ENCODE data around the gene SH2D5. TPM values are rescaled to one million over a fixed set of nuclear protein-coding genes. Genes with fewer than 3 reads are reported as not detected.

Gene SH2D5
- total RNA-seq, 1 donor from 2014 or later: 0.07 TPM

GRCh38 chr1:20715406-20715805, 17.1 kb downstream of the SH2D5 start:
- intact Hi-C loops (cut with micrococcal nuclease): no loop called here

- intact Hi-C loops (cut with micrococcal nuclease): no loop called here
These were observed 19.1 kb downstream of the SH2D5 start for GRCh38 chr1:20713440-20713839.

DNA sequence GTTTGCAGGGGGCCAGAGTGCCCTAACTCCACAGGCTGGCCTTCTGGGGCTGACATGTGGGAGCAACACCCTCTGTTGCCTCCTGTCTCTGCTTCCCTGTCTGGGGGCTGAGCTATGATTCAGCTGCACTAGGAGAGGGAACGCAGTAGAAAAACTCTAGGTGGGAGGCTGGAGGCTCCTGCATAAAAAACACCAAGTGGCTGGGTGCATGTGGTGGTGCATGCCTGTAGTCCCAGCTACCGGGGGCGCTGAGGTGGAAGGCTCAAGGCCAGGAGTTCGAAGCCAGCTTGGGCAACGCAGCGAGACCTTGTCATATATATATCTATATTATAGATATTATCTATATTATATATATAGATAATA, 20.3 kb downstream of the SH2D5 start:
- intact Hi-C loops (cut with micrococcal nuclease): no loop called here

GRCh38 chr1:20711285-20712214, 21.0 kb downstream of the SH2D5 start:
- intact Hi-C loops (cut with micrococcal nuclease): no loop called here

- intact Hi-C loops (cut with micrococcal nuclease): no loop called here
These were observed 21.8 kb downstream of the SH2D5 start for GRCh38 chr1:20710469-20711284.

DNA sequence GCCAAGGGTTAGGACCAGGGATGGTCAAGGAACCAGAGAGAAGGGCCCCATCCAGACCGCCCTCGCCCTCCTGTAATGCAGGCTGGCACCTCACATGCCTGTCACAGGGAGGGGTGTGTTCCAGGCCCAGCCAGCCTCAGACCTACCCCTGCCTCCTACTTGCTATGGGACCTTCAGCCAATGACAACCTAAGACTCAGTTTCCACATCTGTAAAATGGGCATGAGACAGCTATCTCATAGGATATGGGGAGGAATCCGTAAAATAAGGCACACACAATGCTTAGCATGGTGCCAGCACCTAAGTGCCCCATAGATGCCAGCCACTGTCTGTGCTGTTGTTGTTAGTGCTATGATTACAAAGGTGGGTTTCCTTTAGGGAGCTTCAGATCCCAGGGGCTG, 22.6 kb downstream of the SH2D5 start:
- intact Hi-C loops (cut with micrococcal nuclease): no loop called here

DNA sequence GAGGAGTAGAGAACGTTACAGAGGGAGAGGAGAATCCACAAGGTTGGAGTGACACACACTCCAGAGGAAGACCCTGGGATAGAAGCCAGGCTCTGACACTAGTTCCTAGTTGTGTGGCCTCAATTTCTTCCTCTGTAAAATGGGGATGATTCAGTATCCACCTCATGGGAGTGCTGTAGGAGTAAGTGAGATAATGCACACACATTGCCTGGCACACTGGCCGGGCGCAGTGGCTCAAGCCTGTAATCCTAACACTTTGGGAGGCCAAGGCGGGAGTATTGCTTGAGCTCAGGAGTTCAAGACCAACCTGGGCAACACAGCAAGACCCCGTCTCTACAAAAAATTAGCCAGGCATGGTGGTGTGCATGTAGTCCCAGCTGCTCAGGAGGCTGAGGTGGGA, 23.6 kb downstream of the SH2D5 start:
- intact Hi-C loops (cut with micrococcal nuclease): no loop called here

GRCh38 chr1:20708057-20708456, 24.4 kb downstream of the SH2D5 start:
- intact Hi-C loops (cut with micrococcal nuclease): no loop called here

DNA sequence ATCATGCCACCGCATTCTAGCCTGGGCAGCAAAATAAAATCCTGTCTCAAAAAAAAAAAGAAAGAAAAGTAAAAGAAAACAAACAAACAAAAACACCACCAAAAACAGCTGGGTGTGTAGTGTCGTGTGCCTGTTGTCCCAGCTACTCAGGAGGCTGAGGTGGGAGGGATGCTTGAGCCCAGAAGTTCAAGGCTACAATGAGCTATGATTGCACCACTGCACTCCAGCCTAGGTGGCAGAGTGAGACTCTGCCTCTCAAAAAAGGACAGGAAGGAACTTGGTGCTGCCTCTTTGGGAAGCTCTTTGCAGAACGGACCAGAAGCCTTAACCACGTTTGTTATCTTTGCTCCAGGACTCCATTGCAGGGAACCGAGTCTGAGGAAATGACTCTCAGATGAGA, 25.7 kb downstream of the SH2D5 start:
- intact Hi-C loops (cut with micrococcal nuclease): no loop called here

DNA sequence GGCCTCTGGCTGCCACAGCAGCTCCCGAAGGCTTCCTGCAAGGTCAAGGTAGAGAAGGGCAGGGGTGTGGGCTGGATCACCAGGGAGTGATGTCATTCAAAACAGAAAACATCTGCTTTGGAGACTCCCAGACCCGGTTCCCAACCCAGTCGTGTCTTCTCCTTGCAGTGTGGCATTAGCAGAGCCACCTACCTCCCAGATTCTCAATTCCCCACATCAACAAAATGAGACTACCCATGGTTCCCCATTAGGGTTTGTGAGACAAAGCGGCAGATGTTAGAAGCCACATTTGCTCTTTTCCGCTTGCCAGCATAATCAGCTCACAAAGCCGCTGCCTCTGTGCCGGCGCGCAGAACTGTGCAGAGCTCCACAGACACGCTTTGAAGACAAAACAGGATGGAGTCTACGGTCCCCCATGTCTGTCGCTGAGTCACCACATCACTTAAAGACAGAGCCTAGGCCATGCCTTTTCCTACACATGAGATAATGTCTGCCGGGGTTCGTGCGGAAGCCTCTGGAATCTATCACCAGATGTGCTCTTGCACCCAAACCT, 27.2 kb downstream of the SH2D5 start:
- intact Hi-C loops (cut with micrococcal nuclease): no loop called here

GRCh38 chr1:20704390-20705202, 27.9 kb downstream of the SH2D5 start:
- intact Hi-C loops (cut with micrococcal nuclease): no loop called here

GRCh38 chr1:20703124-20703756, 29.3 kb downstream of the SH2D5 start:
- intact Hi-C loops (cut with micrococcal nuclease): no loop called here

- intact Hi-C loops (cut with micrococcal nuclease): no loop called here
These were observed 30.1 kb downstream of the SH2D5 start for GRCh38 chr1:20702416-20702815.

GRCh38 chr1:20701847-20702246, 30.7 kb downstream of the SH2D5 start:
- intact Hi-C loops (cut with micrococcal nuclease): no loop called here

GRCh38 chr1:20701446-20701845, 31.1 kb downstream of the SH2D5 start:
- intact Hi-C loops (cut with micrococcal nuclease): no loop called here

DNA sequence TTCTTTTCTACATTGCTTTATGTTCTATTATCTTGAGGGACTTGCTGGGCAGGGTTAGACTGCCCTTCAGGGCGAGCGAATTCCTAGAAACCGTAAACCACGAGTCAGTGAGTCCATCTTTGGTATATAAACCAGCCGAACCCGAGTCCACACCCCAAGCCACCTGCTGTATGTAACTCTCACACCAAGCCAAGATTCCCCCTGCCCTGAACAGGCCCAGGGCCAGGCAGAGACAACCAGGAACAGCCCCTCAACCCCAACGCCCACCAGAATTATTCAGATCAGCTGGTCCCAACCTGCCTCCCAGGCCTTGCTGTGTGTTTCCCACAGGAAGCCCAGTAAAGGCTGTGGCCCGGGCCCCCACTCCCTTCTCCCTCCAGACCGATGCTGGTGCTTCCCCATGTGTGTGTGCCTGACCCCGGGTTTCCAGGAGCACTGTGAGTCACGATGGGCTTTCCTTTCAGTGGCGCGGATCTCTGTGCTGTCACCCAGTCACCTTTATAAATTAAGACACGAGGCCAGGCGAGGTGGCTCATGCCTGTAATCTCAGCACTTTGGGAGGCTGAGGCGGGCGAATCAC, 31.8 kb downstream of the SH2D5 start:
- intact Hi-C loops (cut with micrococcal nuclease): no loop called here

DNA sequence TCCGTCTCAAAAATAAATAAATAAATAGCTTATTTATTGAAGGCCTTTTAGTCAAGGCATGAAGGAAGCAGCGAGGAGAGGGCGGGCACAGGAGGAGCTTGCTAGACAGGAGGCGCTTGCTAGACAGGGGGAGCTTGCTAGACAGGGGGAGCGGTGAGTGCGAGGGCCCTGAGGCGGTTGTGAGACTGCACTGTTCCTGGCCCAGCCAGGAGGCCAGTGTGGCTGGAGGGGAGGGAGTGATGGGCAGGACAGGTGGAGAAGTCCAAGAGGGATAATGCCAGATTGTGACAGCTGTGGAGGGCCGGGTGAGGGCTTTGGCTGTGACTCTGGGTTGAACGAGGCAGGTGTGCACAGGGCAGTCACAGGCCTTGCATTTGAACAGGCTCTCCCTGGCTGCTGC, 32.9 kb downstream of the SH2D5 start:
- intact Hi-C loops (cut with micrococcal nuclease): no loop called here

- intact Hi-C loops (cut with micrococcal nuclease): no loop called here
These were observed 34.1 kb downstream of the SH2D5 start for GRCh38 chr1:20698195-20698910.

DNA sequence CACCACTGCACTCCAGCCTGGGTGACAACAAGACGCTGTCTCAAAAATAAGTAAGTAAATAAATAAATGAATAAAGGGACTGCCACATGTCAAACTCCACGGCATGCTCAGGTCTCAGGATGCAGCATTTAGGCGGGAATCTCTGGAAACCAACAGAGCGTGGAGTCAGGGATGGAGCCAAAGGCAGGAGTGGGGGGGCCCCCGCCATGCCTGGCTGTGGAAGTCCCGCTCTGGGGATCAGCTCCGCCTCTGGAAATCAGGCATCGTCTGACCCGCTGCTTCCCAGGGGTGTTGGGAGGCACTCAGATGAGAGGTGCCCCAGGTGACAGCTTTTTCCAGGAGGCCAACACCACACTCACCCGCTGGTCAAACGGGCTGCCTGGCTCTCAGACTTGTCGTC, 34.9 kb downstream of the SH2D5 start:
- intact Hi-C loops (cut with micrococcal nuclease): no loop called here

All from T-helper 1 cell treated with Interleukin-12 subunit alpha and Interleukin-12 subunit beta and Interleukin-4 antibody, amounts not matched to agents 30 ng/mL and 1 ng/mL, for 36 hours (primary cell).